ENCODE data around the gene RPL27A. TPM values are rescaled to one million over a fixed set of nuclear protein-coding genes. Genes with fewer than 3 reads are reported as not detected.

RPL27A gene
- 1,008 and 1,047 TPM in 2 replicates for total RNA-seq (2022)
- Bru-seq, nascent RNA: percentile 99 among the genes with signal in this experiment
- percentile 98 among the genes with signal in this experiment for BruChase-seq, experiment 1, labeled RNA remaining after a 2-hour chase
- percentile 99 among the genes with signal in this experiment for BruChase-seq, experiment 2, labeled RNA remaining after a 6-hour chase
- long read RNA-seq, full-length matches to known transcripts: 148 of 175 reads
- long read RNA-seq, partial matches to known transcripts: 9 of 175 reads
- long read RNA-seq, other reads (novel, unspliced or antisense): 18 of 175 reads

GRCh38 chr11:8682303-8683114, at the start of gene RPL27A, which contains the start of gene TRIM66:
Gene RPL27A, plus strand, starts transcription at chr11:8682792. Its CDS starts 22 bp downstream, at chr11:8682814.
Gene TRIM66, minus strand, starts transcription at chr11:8682665. Its CDS starts 10,391 bp downstream, at chr11:8672274.
- H3K27me3 Mint-ChIP-seq (ENCODE audit: insufficient read depth, unreplicated experiment): no peaks in the 10 kb centered on the region
- no peaks in the 10 kb centered on the region for H3K9me3 ChIP-seq
- peak within 1 kb of the TSS; percentile 76 for H3K27ac Mint-ChIP-seq (ENCODE audit: unreplicated experiment)
- peaks cover 7% of the 10 kb centered on the region for H3K36me3 ChIP-seq (ENCODE audit: control insufficient read depth, insufficient read depth, low read length)
- H3K4me1 ChIP-seq: peaks cover 28% of the 10 kb centered on the region
- ChIA-PET POLR2A (interaction anchor here (0.9 to 1.4 kb wide), 6 partner anchors 39 to 282 kb away, joined by 3 to 9 read pairs (median 4); no protein-coding TSS in a partner anchor), CTCF (interaction anchor here (0.5 to 1.6 kb wide), 6 partner anchors 10 to 1576 kb away, joined by 3 to 5 read pairs (median 3); no protein-coding TSS in a partner anchor)
- peaks cover 69% of the 10 kb centered on the region for H3K36me3 Mint-ChIP-seq (ENCODE audit: insufficient read depth, unreplicated experiment)
- peak within 1 kb of the TSS; percentile 78 for H3K4me3 ChIP-seq (ENCODE audit: low read depth, low read length)
- peak within 1 kb of the TSS; percentile 92 for H3K4me3 Mint-ChIP-seq (ENCODE audit: unreplicated experiment)
- H3K4me1 Mint-ChIP-seq (ENCODE audit: low read depth, unreplicated experiment): peaks cover 31% of the 10 kb centered on the region
- peaks cover 13% of the 10 kb centered on the region for H3K9me3 Mint-ChIP-seq (ENCODE audit: unreplicated experiment)
- intact Hi-C loops (cut with micrococcal nuclease; ENCODE audit: unreplicated experiment): no loop called here
- no TSS peak for BruUV-seq (replicated peaks)
- TF ChIP-seq CTCF (IDR thresholded peaks at IDR 0.05; ENCODE audit: insufficient read depth in 1 of 2, low read depth in 1 of 2, low read length in 1 of 2, severe bottlenecking in 1 of 2, unreplicated experiment in 1 of 2): no peak
- no peaks in the 10 kb centered on the region for H3K27me3 ChIP-seq (replicated peaks; ENCODE audit: control insufficient read depth, insufficient read depth, low read length)
- peak; percentile 98 to 99 for DNase-seq

- no TSS peak for BruUV-seq (replicated peaks)
- Histone ChIP-seq H3K9me3 (no peaks in the 10 kb centered on the region), H3K4me3 (ENCODE audit: low read depth, low read length) (no peak overlapping the region), H3K36me3 (ENCODE audit: control insufficient read depth, insufficient read depth, low read length) (no peaks in the 10 kb centered on the region; the same call in none of the 2 replicates), H3K4me1 (no peaks in the 10 kb centered on the region), H3K27me3 (replicated peaks; ENCODE audit: control insufficient read depth, insufficient read depth, low read length) (no peaks in the 10 kb centered on the region)
- Mint-ChIP-seq H3K27ac (ENCODE audit: unreplicated experiment) (no peak overlapping the region), H3K9me3 (ENCODE audit: unreplicated experiment) (no peaks in the 10 kb centered on the region), H3K4me3 (ENCODE audit: unreplicated experiment) (no peak overlapping the region), H3K36me3 (ENCODE audit: insufficient read depth, unreplicated experiment) (no peaks in the 10 kb centered on the region), H3K4me1 (ENCODE audit: low read depth, unreplicated experiment) (no peaks in the 10 kb centered on the region), H3K27me3 (ENCODE audit: insufficient read depth, unreplicated experiment) (no peaks in the 10 kb centered on the region)
- POLR2A ChIA-PET: no interaction called here
- intact Hi-C loops (cut with micrococcal nuclease; ENCODE audit: unreplicated experiment): no loop called here
- CTCF ChIA-PET: no interaction called here
- TF ChIP-seq CTCF (IDR thresholded peaks at IDR 0.05; ENCODE audit: insufficient read depth in 1 of 2, low read depth in 1 of 2, low read length in 1 of 2, severe bottlenecking in 1 of 2, unreplicated experiment in 1 of 2): no peak
- DNase-seq: no peak
These were observed 48.1 kb upstream of the RPL27A start for GRCh38 chr11:8634498-8634897.

GRCh38 chr11:8636127-8636526, 46.5 kb upstream of the RPL27A start:
- no peaks in the 10 kb centered on the region for H3K27me3 Mint-ChIP-seq (ENCODE audit: insufficient read depth, unreplicated experiment)
- no peaks in the 10 kb centered on the region for H3K27me3 ChIP-seq (replicated peaks; ENCODE audit: control insufficient read depth, insufficient read depth, low read length)
- intact Hi-C loops (cut with micrococcal nuclease; ENCODE audit: unreplicated experiment): no loop called here
- H3K36me3 ChIP-seq (ENCODE audit: control insufficient read depth, insufficient read depth, low read length): no peaks in the 10 kb centered on the region; the same call in 1 of the 2 replicates
- H3K27ac Mint-ChIP-seq (ENCODE audit: unreplicated experiment): no peak overlapping the region
- no peak overlapping the region for H3K4me3 Mint-ChIP-seq (ENCODE audit: unreplicated experiment)
- POLR2A ChIA-PET: no interaction called here
- no peaks in the 10 kb centered on the region for H3K4me1 ChIP-seq
- H3K9me3 ChIP-seq: no peaks in the 10 kb centered on the region
- H3K36me3 Mint-ChIP-seq (ENCODE audit: insufficient read depth, unreplicated experiment): no peaks in the 10 kb centered on the region
- no peaks in the 10 kb centered on the region for H3K9me3 Mint-ChIP-seq (ENCODE audit: unreplicated experiment)
- H3K4me3 ChIP-seq (ENCODE audit: low read depth, low read length): no peak overlapping the region
- CTCF ChIA-PET: interaction anchor here (0.6 kb wide), 1 partner anchor 271 kb away, joined by 6 read pairs; no protein-coding TSS in a partner anchor
- H3K4me1 Mint-ChIP-seq (ENCODE audit: low read depth, unreplicated experiment): no peaks in the 10 kb centered on the region
- TF ChIP-seq CTCF (IDR thresholded peaks at IDR 0.05; ENCODE audit: insufficient read depth in 1 of 2, low read depth in 1 of 2, low read length in 1 of 2, severe bottlenecking in 1 of 2, unreplicated experiment in 1 of 2): no peak
- BruUV-seq (replicated peaks): no TSS peak
- DNase-seq: no peak

All from Caco-2 (cell line).